ENCODE measurements around the gene APOC1.
A peak's percentile ranks its signal among the peaks of the same experiment; 100 is the strongest.
"Not testable (repeated sequence)": the region's sequence is repeated elsewhere in the genome, so short reads cannot be mapped to it uniquely, and the experiment has no call there.

APOC1 gene

GRCh38 chr19:44924243-44924725, 9.9 kb downstream of the APOC1 start:
- Histone ChIP-seq H3K27ac (no peak overlapping the region), H3K9ac (ENCODE audit: insufficient read length) (no peak overlapping the region), H3K9me3 (ENCODE audit: low read depth, low read length) (no peaks in the 10 kb centered on the region), H3K4me3 (no peak overlapping the region), H3K36me3 (ENCODE audit: insufficient read depth, low read length) (no peaks in the 10 kb centered on the region)
- TF ChIP-seq FOXP2 (optimal IDR thresholded peaks at IDR 0.05; ENCODE audit: control extremely low read depth, extremely low read length, insufficient read depth) = no peak
- no peak for DNase-seq (ENCODE audit: low read depth, low spot score)

GRCh38 chr19:44925114-44925891, 10.9 kb downstream of the APOC1 start:
- Histone ChIP-seq H3K9me3 (ENCODE audit: low read depth, low read length) (no peaks in the 10 kb centered on the region), H3K4me3 (no peak overlapping the region), H3K27ac (no peak overlapping the region), H3K9ac (ENCODE audit: insufficient read length) (no peak overlapping the region), H3K36me3 (ENCODE audit: insufficient read depth, low read length) (no peaks in the 10 kb centered on the region)
- DNase-seq (ENCODE audit: low read depth, low spot score) = no peak
- TF ChIP-seq POLR2AphosphoS5 (IDR thresholded peaks at IDR 0.05; ENCODE audit: borderline replicate concordance, low read depth, low read length) (no peak), EZH2 (IDR thresholded peaks at IDR 0.05) (no peak), FOXP2 (optimal IDR thresholded peaks at IDR 0.05; ENCODE audit: control extremely low read depth, extremely low read length, insufficient read depth) (no peak)

DNA sequence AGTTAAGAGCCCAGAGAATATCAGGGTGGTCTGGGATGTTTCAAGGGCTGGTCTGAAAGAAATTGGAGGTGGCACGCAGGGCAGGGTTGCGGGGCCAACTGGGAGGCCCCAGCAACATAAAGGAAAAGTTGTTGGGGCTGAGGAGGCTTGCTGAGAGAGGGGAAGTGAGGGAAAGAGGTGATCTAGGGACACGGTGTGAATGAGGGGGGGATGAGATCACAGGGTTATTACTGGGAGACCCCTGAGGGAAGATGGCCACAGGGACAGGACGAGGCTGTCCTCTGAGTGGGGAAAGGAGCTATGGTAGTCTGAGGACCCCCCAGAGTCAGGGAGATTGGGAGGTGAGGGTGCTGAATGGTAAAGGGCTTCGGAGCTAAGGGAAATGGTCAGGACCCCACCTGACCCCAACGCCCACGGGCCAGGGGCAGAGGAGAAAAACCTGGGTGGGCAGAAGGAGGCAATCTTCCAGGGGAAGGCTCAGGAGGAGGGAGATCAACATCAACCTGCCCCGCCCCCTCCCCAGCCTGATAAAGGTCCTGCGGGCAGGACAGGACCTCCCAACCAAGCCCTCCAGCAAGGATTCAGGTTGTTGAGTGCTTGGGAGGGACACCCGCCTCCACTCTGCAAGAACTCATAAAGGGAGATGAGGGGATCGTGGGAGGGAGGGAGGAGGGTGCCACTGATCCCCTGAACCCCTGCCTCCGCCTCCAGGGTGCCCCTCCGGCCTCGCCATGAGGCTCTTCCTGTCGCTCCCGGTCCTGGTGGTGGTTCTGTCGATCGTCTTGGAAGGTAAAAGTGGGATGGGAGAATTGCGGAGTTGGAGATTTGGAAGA, 12.1 kb downstream of the APOC1 start:
- peak overlapping the region; percentile 66 for H3K4me3 ChIP-seq
- not testable (repeated sequence) for DNase-seq (ENCODE audit: low read depth, low spot score)

GRCh38 chr19:44927746-44928145, 13.3 kb downstream of the APOC1 start:
- DNase-seq (ENCODE audit: low read depth, low spot score) = no peak
- TF ChIP-seq EZH2 (IDR thresholded peaks at IDR 0.05) = no peak
- TF ChIP-seq POLR2AphosphoS5 (IDR thresholded peaks at IDR 0.05; ENCODE audit: borderline replicate concordance, low read depth, low read length) = no peak
- TF ChIP-seq FOXP2 (optimal IDR thresholded peaks at IDR 0.05; ENCODE audit: control extremely low read depth, extremely low read length, insufficient read depth) = no peak
- Histone ChIP-seq H3K4me3 (no peak overlapping the region), H3K9me3 (ENCODE audit: low read depth, low read length) (no peaks in the 10 kb centered on the region), H3K27ac (no peak overlapping the region), H3K36me3 (ENCODE audit: insufficient read depth, low read length) (no peaks in the 10 kb centered on the region), H3K9ac (ENCODE audit: insufficient read length) (no peak overlapping the region)

More for the DNA sequence above, 12.1 kb downstream of the APOC1 start:
- H3K27ac ChIP-seq; H3K9me3 ChIP-seq (ENCODE audit: low read depth, low read length); H3K9ac ChIP-seq (ENCODE audit: insufficient read length); H3K36me3 ChIP-seq (ENCODE audit: insufficient read depth, low read length): not testable (repeated sequence)

- Histone ChIP-seq H3K9me3 (ENCODE audit: low read depth, low read length) (no peaks in the 10 kb centered on the region), H3K4me3 (no peak overlapping the region), H3K36me3 (ENCODE audit: insufficient read depth, low read length) (no peaks in the 10 kb centered on the region), H3K27ac (no peak overlapping the region), H3K9ac (ENCODE audit: insufficient read length) (no peak overlapping the region)
- TF ChIP-seq POLR2AphosphoS5 (IDR thresholded peaks at IDR 0.05; ENCODE audit: borderline replicate concordance, low read depth, low read length) = no peak
- TF ChIP-seq EZH2 (IDR thresholded peaks at IDR 0.05) = no peak
- no peak for TF ChIP-seq FOXP2 (optimal IDR thresholded peaks at IDR 0.05; ENCODE audit: control extremely low read depth, extremely low read length, insufficient read depth)
- no peak for DNase-seq (ENCODE audit: low read depth, low spot score)
These were observed 15.7 kb downstream of the APOC1 start for GRCh38 chr19:44930088-44930487.

- no peak for DNase-seq (ENCODE audit: low read depth, low spot score)
- no peak overlapping the region for H3K27ac ChIP-seq
- H3K36me3 ChIP-seq (ENCODE audit: insufficient read depth, low read length) = no peaks in the 10 kb centered on the region
- no peaks in the 10 kb centered on the region for H3K9me3 ChIP-seq (ENCODE audit: low read depth, low read length)
- no peak for TF ChIP-seq FOXP2 (optimal IDR thresholded peaks at IDR 0.05; ENCODE audit: control extremely low read depth, extremely low read length, insufficient read depth)
- TF ChIP-seq EZH2 (IDR thresholded peaks at IDR 0.05) = no peak
- TF ChIP-seq POLR2AphosphoS5 (IDR thresholded peaks at IDR 0.05; ENCODE audit: borderline replicate concordance, low read depth, low read length) = no peak
- no peak overlapping the region for H3K4me3 ChIP-seq
- H3K9ac ChIP-seq (ENCODE audit: insufficient read length) = no peak overlapping the region
These were observed 17.1 kb downstream of the APOC1 start for GRCh38 chr19:44931541-44931940.

GRCh38 chr19:44939668-44940067, 25.3 kb downstream of the APOC1 start:
- Histone ChIP-seq H3K4me3 (no peak overlapping the region), H3K36me3 (ENCODE audit: insufficient read depth, low read length) (no peaks in the 10 kb centered on the region), H3K9ac (ENCODE audit: insufficient read length) (no peak overlapping the region), H3K27ac (no peak overlapping the region), H3K9me3 (ENCODE audit: low read depth, low read length) (no peaks in the 10 kb centered on the region)
- TF ChIP-seq EZH2 (IDR thresholded peaks at IDR 0.05) (no peak), FOXP2 (optimal IDR thresholded peaks at IDR 0.05; ENCODE audit: control extremely low read depth, extremely low read length, insufficient read depth) (no peak), POLR2AphosphoS5 (IDR thresholded peaks at IDR 0.05; ENCODE audit: borderline replicate concordance, low read depth, low read length) (no peak)
- no peak for DNase-seq (ENCODE audit: low read depth, low spot score)

- TF ChIP-seq FOXP2 (optimal IDR thresholded peaks at IDR 0.05; ENCODE audit: control extremely low read depth, extremely low read length, insufficient read depth) (no peak), POLR2AphosphoS5 (IDR thresholded peaks at IDR 0.05; ENCODE audit: borderline replicate concordance, low read depth, low read length) (no peak)
- Histone ChIP-seq H3K27ac (no peak within 1 kb of the TSS), H3K9ac (ENCODE audit: insufficient read length) (no peak within 1 kb of the TSS), H3K9me3 (ENCODE audit: low read depth, low read length) (no peaks in the 10 kb centered on the region), H3K4me3 (no peak within 1 kb of the TSS), H3K36me3 (ENCODE audit: insufficient read depth, low read length) (no peaks in the 10 kb centered on the region)
- no peak for DNase-seq (ENCODE audit: low read depth, low spot score)
These were observed 27.7 kb downstream of the APOC1 start, which contains the start of gene APOC4 for GRCh38 chr19:44942067-44942571. APOC4 (plus strand) TSS chr19:44942237; CDS start chr19:44942278, 41 bp downstream.
